Activated B cell treated with CpG ODN at 0.5 μM for 24 hours (primary cell): Measurements from ENCODE around the gene B4GALNT4. TPM values are rescaled to one million over a fixed set of nuclear protein-coding genes. Genes with fewer than 3 reads are reported as not detected.

ENCODE experiments used
- ATAC-seq: fragments of 200-7000 bp; cut with Tn5 transposase; one replicate; pipeline ENCODE4 v1.10.0; 2021; ENCODE audit warnings: low read depth, mild to moderate bottlenecking, moderate library complexity
- CTCF ChIA-PET: fragments of 350-600 bp; sonication (Branson Sonifier 250); formaldehyde crosslinking; loops from one replicate; lab custom pipeline; 2021; ENCODE audit warnings: antibody characterized with exemption; lab: Charles Lee
- POLR2A ChIA-PET: fragments of 350-600 bp; sonication (Branson Sonifier 250); formaldehyde crosslinking; loops from one replicate; lab custom pipeline; 2021; ENCODE audit warnings: antibody characterized with exemption; lab: Charles Lee
- DNase-seq: peaks from one replicate; pipeline ENCODE4 v3.0.0; 2022
- H3K27ac Mint-ChIP-seq: one replicate; pipeline ENCODE4 v1.8.0; 2020; ENCODE audit warnings: mixed read lengths
- H3K27me3 Mint-ChIP-seq: one replicate; pipeline ENCODE4 v1.8.0; 2021; ENCODE audit warnings: mixed read lengths
- H3K36me3 Mint-ChIP-seq: one replicate; pipeline ENCODE4 v1.8.0; 2021; ENCODE audit warnings: low read depth, mixed read lengths
- H3K4me1 Mint-ChIP-seq: one replicate; pipeline ENCODE4 v1.8.0; 2021; ENCODE audit warnings: mixed read lengths
- H3K4me3 Mint-ChIP-seq: one replicate; pipeline ENCODE4 v1.8.0; 2020; ENCODE audit warnings: mild to moderate bottlenecking, mixed read lengths
- H3K9me3 Mint-ChIP-seq: one replicate; pipeline ENCODE4 v1.8.0; 2020; ENCODE audit warnings: mixed read lengths
- CTCF ChIP-seq: fragments of 200-600 bp; IDR thresholded peaks from one replicate; pipeline ENCODE4 v1.8.0; 2022; ENCODE audit warnings: antibody characterized with exemption, mild to moderate bottlenecking
- intact Hi-C: fragments of 100-400 bp; cut with micrococcal nuclease; formaldehyde crosslinking; loops from one replicate; pipeline ENCODE4 v1.15.1; 2024
- total RNA-seq: library from RNA; stranded (reverse); gene quantifications from 2 replicates; pipeline ENCODE4 v1.2.3, GENCODE V29; 2022

The B4GALNT4 gene
- total RNA-seq, 1 donor from 2014 or later: not detected

DNA sequence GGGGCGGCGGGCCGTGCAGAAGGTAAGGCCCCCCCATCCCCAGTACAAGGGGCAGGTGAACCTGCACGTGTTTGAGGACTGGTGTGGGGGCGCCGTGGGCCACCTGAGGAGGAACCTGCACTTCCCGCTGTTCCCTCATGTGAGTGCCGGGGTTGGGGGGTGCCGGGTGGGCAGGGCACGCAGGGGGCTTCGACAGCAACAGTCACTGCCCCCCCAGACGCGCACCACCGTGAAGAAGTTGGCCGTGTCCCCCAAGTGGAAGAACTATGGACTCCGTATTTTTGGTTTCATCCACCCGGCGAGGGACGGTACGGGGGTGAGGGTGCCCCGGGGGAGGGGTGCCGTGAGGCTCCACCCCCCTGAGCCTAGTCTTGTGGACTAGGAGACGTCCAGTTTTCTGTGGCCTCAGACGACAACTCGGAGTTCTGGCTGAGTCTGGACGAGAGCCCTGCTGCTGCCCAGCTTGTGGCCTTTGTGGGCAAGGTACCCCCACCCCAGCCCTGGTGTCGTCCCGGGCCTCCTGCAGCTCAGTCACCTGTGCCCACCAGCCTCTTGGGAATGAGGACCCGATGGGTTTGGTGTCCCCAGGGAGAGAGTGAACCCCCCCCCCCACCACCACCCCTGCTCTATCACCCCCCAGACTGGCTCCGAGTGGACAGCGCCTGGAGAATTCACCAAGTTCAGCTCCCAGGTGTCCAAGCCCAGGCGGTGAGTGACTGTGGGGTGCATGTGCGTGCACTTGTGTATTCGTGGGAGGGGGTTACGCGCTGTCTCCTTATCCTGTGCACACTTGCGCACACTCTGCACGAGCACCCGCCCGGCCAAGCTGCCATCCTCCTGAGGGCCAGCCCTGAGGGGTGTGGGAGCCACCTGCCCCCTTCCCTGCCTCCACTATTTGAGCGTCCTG is 3.8 kb downstream of the B4GALNT4 start:
- peaks cover 19% of the 10 kb centered on the region for H3K27me3 Mint-ChIP-seq
- ATAC-seq: no peak
- no peak overlapping the region for H3K4me3 Mint-ChIP-seq
- no peak overlapping the region for H3K27ac Mint-ChIP-seq
- TF ChIP-seq CTCF: no peak
- H3K9me3 Mint-ChIP-seq: no peaks in the 10 kb centered on the region
- DNase-seq: no peak
- peaks cover 9% of the 10 kb centered on the region for H3K4me1 Mint-ChIP-seq
- ChIA-PET POLR2A (no interaction called here), CTCF (no interaction called here)
- intact Hi-C loops: no loop called here
- no peaks in the 10 kb centered on the region for H3K36me3 Mint-ChIP-seq

- H3K36me3 Mint-ChIP-seq: no peaks in the 10 kb centered on the region
- CTCF ChIA-PET: no interaction called here
- H3K27ac Mint-ChIP-seq: no peak overlapping the region
- ATAC-seq (no peak), DNase-seq (no peak)
- peaks cover 3% of the 10 kb centered on the region for H3K4me1 Mint-ChIP-seq
- intact Hi-C loops: no loop called here
- H3K27me3 Mint-ChIP-seq: peaks cover 24% of the 10 kb centered on the region
- POLR2A ChIA-PET: no interaction called here
- H3K9me3 Mint-ChIP-seq: no peaks in the 10 kb centered on the region
- no peak overlapping the region for H3K4me3 Mint-ChIP-seq
- no peak for TF ChIP-seq CTCF
Measured at GRCh38 chr11:373716-374551, 4.6 kb downstream of the B4GALNT4 start.

DNA sequence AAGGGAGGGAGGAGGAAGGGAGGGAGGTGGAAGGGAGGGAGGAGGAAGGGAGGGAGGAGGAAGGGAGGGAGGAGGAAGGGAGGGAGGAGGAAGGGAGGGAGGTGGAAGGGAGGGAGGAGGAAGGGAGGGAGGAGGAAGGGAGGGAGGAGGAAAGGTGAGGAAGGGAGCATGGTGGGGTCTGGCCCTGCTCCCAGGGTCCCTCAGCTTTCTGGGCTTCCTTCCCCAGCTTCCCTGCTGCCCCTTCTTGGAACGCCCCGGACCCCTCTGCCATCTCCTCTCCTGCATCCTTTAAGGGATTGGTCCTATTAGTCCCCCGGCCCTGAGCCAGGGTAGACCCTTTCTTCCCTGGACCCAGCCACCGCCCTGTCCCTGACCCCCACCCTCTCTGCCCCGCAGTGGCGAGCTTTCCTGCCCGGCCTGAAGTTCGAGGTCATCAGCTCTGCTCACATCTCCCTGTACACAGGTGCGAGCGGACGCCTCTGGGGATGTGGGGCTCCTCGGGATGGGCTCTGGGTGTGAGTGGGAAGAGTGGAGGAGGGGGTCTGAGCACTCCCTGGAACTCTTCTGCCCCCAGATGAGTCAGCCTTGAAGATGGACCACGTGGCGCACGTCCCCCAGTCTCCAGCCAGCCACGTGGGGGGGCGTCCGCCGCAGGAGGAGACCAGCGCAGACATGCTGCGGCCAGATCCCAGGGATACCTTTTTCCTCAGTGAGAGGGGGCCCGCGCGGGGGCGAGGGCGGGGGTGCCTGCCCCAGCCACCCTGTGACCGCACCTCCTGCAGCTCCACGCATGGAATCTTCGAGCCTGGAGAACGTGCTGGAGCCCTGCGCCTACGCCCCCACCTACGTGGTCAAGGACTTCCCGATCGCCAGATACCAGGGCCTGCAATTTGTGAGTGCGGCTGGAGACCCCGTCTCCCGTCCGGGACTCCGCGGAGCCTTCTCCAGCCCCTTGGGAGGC is 6.0 kb downstream of the B4GALNT4 start:
- TF ChIP-seq CTCF: no peak
- H3K27me3 Mint-ChIP-seq: peaks cover 20% of the 10 kb centered on the region
- no peak for ATAC-seq
- peaks cover under 1% of the 10 kb centered on the region for H3K4me1 Mint-ChIP-seq
- intact Hi-C loops: no loop called here
- no peak overlapping the region for H3K27ac Mint-ChIP-seq
- ChIA-PET CTCF (no interaction called here), POLR2A (no interaction called here)
- no peak overlapping the region for H3K4me3 Mint-ChIP-seq
- no peak for DNase-seq
- no peaks in the 10 kb centered on the region for H3K36me3 Mint-ChIP-seq
- H3K9me3 Mint-ChIP-seq: no peaks in the 10 kb centered on the region

DNA sequence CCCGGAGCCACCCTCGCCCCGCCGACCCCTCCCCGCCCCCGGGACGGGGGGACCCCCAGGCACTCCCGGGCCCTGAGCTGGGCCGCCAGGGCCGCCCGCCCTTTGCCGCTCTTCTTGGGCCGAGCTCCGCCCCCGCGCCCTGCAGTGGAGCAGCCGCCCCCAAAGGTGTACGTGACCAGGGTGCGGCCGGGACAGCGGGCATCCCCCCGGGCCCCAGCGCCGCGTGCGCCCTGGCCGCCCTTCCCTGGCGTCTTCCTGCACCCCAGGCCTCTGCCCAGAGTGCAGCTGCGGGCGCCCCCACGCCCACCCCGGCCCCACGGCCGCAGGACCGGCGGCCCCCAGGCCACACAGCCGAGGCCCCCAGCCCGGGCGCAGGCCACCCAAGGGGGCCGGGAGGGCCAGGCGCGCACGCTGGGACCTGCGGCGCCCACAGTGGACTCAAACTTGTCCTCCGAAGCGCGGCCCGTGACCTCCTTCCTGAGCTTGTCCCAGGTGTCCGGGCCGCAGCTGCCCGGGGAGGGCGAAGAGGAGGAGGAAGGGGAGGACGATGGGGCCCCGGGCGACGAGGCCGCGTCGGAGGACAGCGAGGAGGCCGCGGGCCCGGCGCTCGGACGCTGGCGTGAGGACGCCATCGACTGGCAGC is 7.4 kb downstream of the B4GALNT4 start:
- DNase-seq (no peak), ATAC-seq (no peak)
- no peak for TF ChIP-seq CTCF
- H3K9me3 Mint-ChIP-seq: no peaks in the 10 kb centered on the region
- no peak overlapping the region for H3K27ac Mint-ChIP-seq
- H3K4me3 Mint-ChIP-seq: no peak overlapping the region
- ChIA-PET CTCF (no interaction called here), POLR2A (no interaction called here)
- peaks cover 12% of the 10 kb centered on the region for H3K27me3 Mint-ChIP-seq
- no peaks in the 10 kb centered on the region for H3K4me1 Mint-ChIP-seq
- H3K36me3 Mint-ChIP-seq: no peaks in the 10 kb centered on the region
- intact Hi-C loops: no loop called here
